Natural killer cell treated with Interleukin-12 subunit alpha and Interleukin-12 subunit beta and Interleukin-15 and Interleukin-18, amount 100 ng/mL, for 72 hours (primary cell): ENCODE results near the gene HOXD9. TPM values are rescaled to one million over a fixed set of nuclear protein-coding genes. Genes with fewer than 3 reads are reported as not detected.

Source experiments
- ATAC-seq, 2 donors: fragments of 150-1000 bp; cut with Tn5 transposase in 1 of 2; sonication (Bioruptor Pico), chemical (Tn5 transposase) in 1 of 2; 2 replicates each; pipeline ENCODE4 v1.10.0; 2021
- DNase-seq: peaks from one replicate; pipeline ENCODE4 v3.0.0; 2022; ENCODE audit warnings: low spot score
- H3K27ac Mint-ChIP-seq, 2 donors: 1 replicate in 1 of 2; 2 replicates in 1 of 2; pipeline ENCODE4 v1.8.0; 2022; ENCODE audit warnings: mixed read lengths in 2 of 2, mild to moderate bottlenecking in 1 of 2, moderate library complexity in 1 of 2
- H3K27me3 Mint-ChIP-seq, 2 donors: 1 replicate in 1 of 2; 2 replicates in 1 of 2; pipeline ENCODE4 v1.8.0; 2022; ENCODE audit warnings: mixed read lengths in 2 of 2
- H3K36me3 Mint-ChIP-seq: one replicate; pipeline ENCODE4 v1.8.0; 2022; ENCODE audit warnings: mixed read lengths
- H3K4me1 Mint-ChIP-seq, 2 donors: 1 replicate in 1 of 2; 2 replicates in 1 of 2; pipeline ENCODE4 v1.8.0; 2022; ENCODE audit warnings: low read depth in 2 of 2, mixed read lengths in 2 of 2, mild to moderate bottlenecking in 1 of 2
- H3K4me3 Mint-ChIP-seq: one replicate; pipeline ENCODE4 v1.8.0; 2022; ENCODE audit warnings: mixed read lengths
- H3K9me3 Mint-ChIP-seq: 2 replicates; pipeline ENCODE4 v1.8.0; 2022; ENCODE audit warnings: mixed read lengths
- total RNA-seq, 2 donors: library from RNA; stranded (reverse); gene quantifications; one replicate each; pipeline ENCODE4 v1.2.3, GENCODE V29; 2022

Gene HOXD9
- total RNA-seq, 2 donors from 2014 or later, result not detected

- H3K36me3 Mint-ChIP-seq, result peaks cover 29% of the 10 kb centered on the region
- H3K4me3 Mint-ChIP-seq, result peak overlapping the region; percentile 32
Measured at GRCh38 chr2:176081837-176082524, 40.5 kb upstream of the HOXD9 start.

GRCh38 chr2:176082525-176082823 is 40.0 kb upstream of the HOXD9 start:
- Mint-ChIP-seq H3K27ac (peak overlapping the region in 1 of 2 donors; percentile 37), H3K4me1 (peaks cover 5 to 9% of the 10 kb centered on the region in 2 donors), H3K27me3 (peaks cover 47 to 71% of the 10 kb centered on the region in 2 donors), H3K9me3 (no peaks in the 10 kb centered on the region), H3K4me3 (no peak overlapping the region), H3K36me3 (peaks cover 30% of the 10 kb centered on the region)
- DNase-seq, result no peak
- ATAC-seq, result no peak

More at GRCh38 chr2:176081837-176082524, 40.5 kb upstream of the HOXD9 start:
- peak overlapping the region in 1 of 2 donors; percentile 21 for H3K27ac Mint-ChIP-seq
- peaks cover 5 to 9% of the 10 kb centered on the region in 2 donors for H3K4me1 Mint-ChIP-seq
- DNase-seq, result no peak
- ATAC-seq, result no peak
- H3K27me3 Mint-ChIP-seq, result peaks cover 45 to 66% of the 10 kb centered on the region in 2 donors
- H3K9me3 Mint-ChIP-seq, result no peaks in the 10 kb centered on the region

DNA sequence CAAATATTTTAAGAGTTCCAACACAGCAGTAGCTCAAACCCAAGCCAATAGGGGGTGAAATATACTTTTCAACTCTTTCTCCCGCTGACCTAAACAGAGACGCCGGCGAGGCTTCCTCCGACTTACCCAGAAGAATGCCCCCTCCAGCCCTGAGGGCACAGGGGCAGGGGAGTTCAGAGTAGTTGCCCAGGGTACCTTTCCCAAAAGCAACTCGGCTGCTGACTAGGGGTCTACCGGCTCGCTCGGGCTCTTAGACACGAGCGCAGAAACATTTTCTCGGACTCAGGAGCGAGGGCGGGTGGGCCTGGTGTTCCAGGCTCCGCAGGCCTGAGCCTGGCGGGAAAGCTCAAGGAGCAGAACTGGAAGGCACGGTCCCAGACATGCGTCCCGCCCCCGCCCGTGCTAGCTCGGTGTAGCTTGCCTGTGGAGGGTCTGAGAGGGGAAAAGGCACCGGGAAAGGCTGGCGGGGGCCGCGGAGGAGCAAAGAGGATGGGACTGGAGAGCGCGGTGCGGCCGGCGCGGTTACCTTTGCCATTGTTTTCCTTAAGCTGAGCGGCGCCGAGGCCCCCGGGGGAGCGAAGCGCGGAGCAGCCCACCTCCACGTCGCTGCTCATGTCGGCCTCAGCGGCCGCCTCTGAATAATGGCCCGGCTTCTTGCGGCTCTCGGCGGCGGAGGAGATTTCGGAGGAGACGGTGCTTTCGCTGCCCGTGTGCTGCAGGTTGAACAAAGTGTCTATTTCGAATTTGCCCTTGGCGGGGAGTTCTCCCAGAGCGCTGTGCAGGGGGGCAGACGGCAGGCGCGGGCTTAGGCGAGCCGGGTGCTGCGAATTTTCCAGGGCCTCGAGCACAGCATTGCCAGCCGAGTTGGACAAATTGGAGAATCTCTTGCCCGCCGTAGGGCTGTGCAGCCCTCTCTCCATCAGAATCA is 39.4 kb upstream of the HOXD9 start:
- ATAC-seq, result peak in 1 of 2 donors; percentile 10
- H3K9me3 Mint-ChIP-seq, result no peaks in the 10 kb centered on the region
- H3K27me3 Mint-ChIP-seq, result peaks cover 47 to 76% of the 10 kb centered on the region in 2 donors
- DNase-seq, result no peak
- H3K27ac Mint-ChIP-seq, result peak overlapping the region; percentile 37 to 40
- peaks cover 30% of the 10 kb centered on the region for H3K36me3 Mint-ChIP-seq
- H3K4me1 Mint-ChIP-seq, result peaks cover 5 to 11% of the 10 kb centered on the region in 2 donors
- H3K4me3 Mint-ChIP-seq, result peak overlapping the region; percentile 5

- Mint-ChIP-seq H3K27me3 (peaks cover 45 to 75% of the 10 kb centered on the region in 2 donors), H3K27ac (peak within 1 kb of the TSS; percentile 37 to 40), H3K4me3 (peak within 1 kb of the TSS; percentile 5), H3K36me3 (peaks cover 24% of the 10 kb centered on the region), H3K4me1 (peaks cover 5 to 15% of the 10 kb centered on the region in 2 donors), H3K9me3 (no peaks in the 10 kb centered on the region)
- no peak for DNase-seq
- ATAC-seq, result no peak
Measured at GRCh38 chr2:176083796-176084261, 38.7 kb upstream of the HOXD9 start, which contains the start of gene EVX2. Gene EVX2 (minus strand): TSS chr2:176083962. CDS start chr2:176083776, 186 bp downstream.

DNA sequence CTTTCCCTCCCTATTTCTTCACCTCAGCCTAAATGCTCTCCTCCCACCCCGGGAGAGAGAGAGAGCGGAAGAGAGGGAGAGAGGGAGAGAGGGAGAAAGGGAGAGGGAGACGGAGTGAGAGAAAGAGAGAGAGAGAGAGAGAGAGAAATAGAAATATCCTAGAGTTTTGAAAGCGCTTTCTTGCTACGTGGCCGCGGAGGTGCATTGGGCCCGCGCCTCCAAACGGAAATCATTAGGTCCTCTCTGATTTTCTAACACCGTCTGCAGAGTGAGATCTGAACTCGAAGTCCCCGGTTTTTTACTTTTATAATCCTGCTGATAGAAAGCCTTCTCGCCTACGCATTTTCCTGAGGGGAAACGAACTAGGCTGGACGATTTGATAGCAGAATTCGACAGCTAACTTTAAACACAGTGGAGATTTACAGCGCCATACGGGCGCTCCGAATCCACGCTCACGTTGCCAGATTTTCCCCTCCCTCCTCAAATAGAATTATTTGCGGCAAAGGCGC is 37.9 kb upstream of the HOXD9 start:
- no peak overlapping the region for H3K27ac Mint-ChIP-seq
- DNase-seq, result no peak
- no peak overlapping the region for H3K4me3 Mint-ChIP-seq
- peaks cover 0 to 8% of the 10 kb centered on the region in 2 donors for H3K4me1 Mint-ChIP-seq
- no peaks in the 10 kb centered on the region for H3K9me3 Mint-ChIP-seq
- peaks cover 41 to 74% of the 10 kb centered on the region in 2 donors for H3K27me3 Mint-ChIP-seq
- H3K36me3 Mint-ChIP-seq, result peaks cover 17% of the 10 kb centered on the region
- no peak for ATAC-seq

- ATAC-seq (no peak), DNase-seq (no peak)
- Mint-ChIP-seq H3K4me3 (no peak overlapping the region), H3K4me1 (peaks cover 0 to 8% of the 10 kb centered on the region in 2 donors), H3K9me3 (no peaks in the 10 kb centered on the region), H3K27ac (no peak overlapping the region), H3K36me3 (peaks cover 17% of the 10 kb centered on the region), H3K27me3 (peaks cover 44 to 79% of the 10 kb centered on the region in 2 donors)
Measured at GRCh38 chr2:176085120-176085788, 37.3 kb upstream of the HOXD9 start.

- Mint-ChIP-seq H3K4me1 (peaks cover 0 to 8% of the 10 kb centered on the region in 2 donors), H3K27me3 (peaks cover 45 to 84% of the 10 kb centered on the region in 2 donors), H3K9me3 (no peaks in the 10 kb centered on the region), H3K4me3 (no peak overlapping the region), H3K36me3 (peaks cover 17% of the 10 kb centered on the region), H3K27ac (no peak overlapping the region)
- DNase-seq (no peak), ATAC-seq (no peak)
Measured at GRCh38 chr2:176085861-176086771, 36.4 kb upstream of the HOXD9 start.

GRCh38 chr2:176087330-176088047 is 35.0 kb upstream of the HOXD9 start:
- H3K4me3 Mint-ChIP-seq, result no peak overlapping the region
- H3K9me3 Mint-ChIP-seq, result no peaks in the 10 kb centered on the region
- no peak for ATAC-seq
- no peak for DNase-seq
- H3K36me3 Mint-ChIP-seq, result peaks cover 12% of the 10 kb centered on the region
- no peak overlapping the region for H3K27ac Mint-ChIP-seq
- H3K27me3 Mint-ChIP-seq, result peaks cover 50 to 88% of the 10 kb centered on the region in 2 donors
- H3K4me1 Mint-ChIP-seq, result peaks cover 5 to 11% of the 10 kb centered on the region in 2 donors

GRCh38 chr2:176088048-176088936 is 34.2 kb upstream of the HOXD9 start:
- H3K36me3 Mint-ChIP-seq, result peaks cover 12% of the 10 kb centered on the region
- H3K4me3 Mint-ChIP-seq, result peak overlapping the region; percentile 58
- DNase-seq (no peak), ATAC-seq (no peak)
- peaks cover 5 to 11% of the 10 kb centered on the region in 2 donors for H3K4me1 Mint-ChIP-seq
- peaks cover 52 to 80% of the 10 kb centered on the region in 2 donors for H3K27me3 Mint-ChIP-seq
- no peak overlapping the region for H3K27ac Mint-ChIP-seq
- H3K9me3 Mint-ChIP-seq, result no peaks in the 10 kb centered on the region

DNA sequence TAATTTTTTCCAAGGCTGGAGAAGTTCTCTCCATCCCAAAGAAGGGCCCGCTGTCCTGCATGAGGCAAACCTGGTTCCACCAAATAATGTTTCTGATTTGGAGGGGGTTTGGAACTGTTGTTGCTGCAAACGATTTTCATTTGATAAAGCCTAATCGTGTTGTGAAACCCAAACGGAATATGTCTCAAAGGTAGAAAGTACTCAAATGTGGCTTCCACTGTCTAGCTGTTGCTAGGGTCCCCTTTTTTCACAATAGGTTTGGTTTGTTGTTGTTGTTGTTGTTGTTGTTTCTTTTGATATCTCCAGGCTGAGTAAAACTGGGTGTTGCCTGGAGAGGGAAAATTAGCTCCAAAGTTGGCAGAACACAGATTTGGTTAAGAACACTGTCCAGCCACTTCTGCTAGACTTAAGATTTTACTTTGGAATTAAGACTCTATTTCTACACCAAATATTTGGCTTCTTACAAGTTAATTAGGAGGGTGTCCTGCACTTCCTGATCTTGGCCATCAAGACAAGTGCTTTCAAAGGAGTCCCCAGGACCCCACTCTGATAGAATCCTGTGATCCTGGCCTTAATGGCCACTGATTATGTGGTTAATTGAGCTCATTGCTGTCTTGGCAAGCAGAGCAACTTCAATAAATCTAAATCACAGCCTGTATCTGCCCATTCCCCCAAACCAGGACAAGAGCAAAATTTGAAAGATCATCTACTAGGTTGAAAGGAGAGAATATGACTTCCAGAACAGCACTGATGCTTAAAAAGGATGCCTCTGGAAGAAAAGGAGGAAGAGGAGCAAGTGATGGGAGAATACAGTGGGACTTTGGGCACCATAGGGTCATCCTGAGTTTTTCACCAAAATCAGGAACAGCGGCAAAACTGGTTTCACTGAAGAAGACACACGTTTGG is 33.3 kb upstream of the HOXD9 start:
- H3K4me3 Mint-ChIP-seq, result no peak overlapping the region
- peaks cover 6% of the 10 kb centered on the region for H3K36me3 Mint-ChIP-seq
- peaks cover 5 to 14% of the 10 kb centered on the region in 2 donors for H3K4me1 Mint-ChIP-seq
- ATAC-seq (no peak), DNase-seq (no peak)
- H3K27ac Mint-ChIP-seq, result no peak overlapping the region
- H3K9me3 Mint-ChIP-seq, result no peaks in the 10 kb centered on the region
- H3K27me3 Mint-ChIP-seq, result peaks cover 53 to 80% of the 10 kb centered on the region in 2 donors
